ENCODE results near the gene SRC.

Gene SRC

DNA sequence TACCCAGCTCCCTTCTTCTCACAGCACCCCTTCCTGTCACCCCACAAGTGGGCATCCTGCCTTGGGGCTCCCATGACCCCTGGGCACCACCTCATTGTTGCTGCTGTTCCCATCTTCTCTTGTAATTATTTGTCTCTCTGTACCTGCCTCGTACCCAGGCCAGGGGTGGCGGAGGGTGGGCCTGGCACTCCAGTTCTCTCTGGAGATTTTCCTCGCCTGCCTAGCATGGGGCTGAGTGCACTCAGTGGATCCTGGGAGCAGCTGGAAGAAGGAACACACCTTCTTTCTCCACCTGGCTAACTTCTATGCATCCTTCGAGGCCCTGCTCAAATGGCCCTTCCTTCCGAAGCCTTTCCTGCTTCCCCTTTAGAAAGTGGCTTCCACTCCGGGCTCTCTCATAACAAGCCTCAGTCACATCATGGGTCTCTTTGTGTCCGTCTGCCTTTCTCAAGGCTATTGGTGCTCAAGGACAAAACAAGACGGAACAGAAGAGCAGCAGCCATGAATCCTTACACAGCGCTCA is 79.2 kb downstream of the SRC start:
- TF ChIP-seq, protein P1, sequence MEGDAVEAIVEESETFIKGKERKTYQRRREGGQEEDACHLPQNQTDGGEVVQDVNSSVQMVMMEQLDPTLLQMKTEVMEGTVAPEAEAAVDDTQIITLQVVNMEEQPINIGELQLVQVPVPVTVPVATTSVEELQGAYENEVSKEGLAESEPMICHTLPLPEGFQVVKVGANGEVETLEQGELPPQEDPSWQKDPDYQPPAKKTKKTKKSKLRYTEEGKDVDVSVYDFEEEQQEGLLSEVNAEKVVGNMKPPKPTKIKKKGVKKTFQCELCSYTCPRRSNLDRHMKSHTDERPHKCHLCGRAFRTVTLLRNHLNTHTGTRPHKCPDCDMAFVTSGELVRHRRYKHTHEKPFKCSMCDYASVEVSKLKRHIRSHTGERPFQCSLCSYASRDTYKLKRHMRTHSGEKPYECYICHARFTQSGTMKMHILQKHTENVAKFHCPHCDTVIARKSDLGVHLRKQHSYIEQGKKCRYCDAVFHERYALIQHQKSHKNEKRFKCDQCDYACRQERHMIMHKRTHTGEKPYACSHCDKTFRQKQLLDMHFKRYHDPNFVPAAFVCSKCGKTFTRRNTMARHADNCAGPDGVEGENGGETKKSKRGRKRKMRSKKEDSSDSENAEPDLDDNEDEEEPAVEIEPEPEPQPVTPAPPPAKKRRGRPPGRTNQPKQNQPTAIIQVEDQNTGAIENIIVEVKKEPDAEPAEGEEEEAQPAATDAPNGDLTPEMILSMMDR (IDR thresholded peaks at IDR 0.05; ENCODE audit: low read depth, low read length): no peak

DNA sequence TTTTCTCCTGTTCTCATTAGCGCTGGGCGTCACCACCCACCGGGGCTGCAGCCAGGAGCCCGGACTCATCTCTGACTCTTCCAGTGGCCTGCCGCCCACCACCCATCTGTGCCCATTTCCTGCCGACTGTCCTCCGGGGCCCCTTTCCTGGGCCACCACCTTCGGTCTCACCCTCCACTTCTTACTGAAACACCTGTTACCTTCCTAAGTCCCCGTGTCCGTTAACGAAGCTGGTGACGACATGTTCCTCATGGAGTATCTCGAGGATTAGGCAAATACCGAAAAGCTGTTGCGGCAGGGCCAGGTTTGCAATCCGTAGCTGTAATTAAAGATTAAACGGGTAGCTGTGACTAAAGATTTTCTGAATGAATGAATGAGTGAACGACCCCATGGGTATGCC is 80.2 kb downstream of the SRC start:
- TF ChIP-seq, protein P1 (IDR thresholded peaks at IDR 0.05; ENCODE audit: low read depth, low read length): no peak
- DNase-seq (ENCODE audit: extremely low read depth, low read depth): no peak

More for the DNA sequence above, 79.2 kb downstream of the SRC start:
- DNase-seq (ENCODE audit: extremely low read depth, low read depth): no peak

DNA sequence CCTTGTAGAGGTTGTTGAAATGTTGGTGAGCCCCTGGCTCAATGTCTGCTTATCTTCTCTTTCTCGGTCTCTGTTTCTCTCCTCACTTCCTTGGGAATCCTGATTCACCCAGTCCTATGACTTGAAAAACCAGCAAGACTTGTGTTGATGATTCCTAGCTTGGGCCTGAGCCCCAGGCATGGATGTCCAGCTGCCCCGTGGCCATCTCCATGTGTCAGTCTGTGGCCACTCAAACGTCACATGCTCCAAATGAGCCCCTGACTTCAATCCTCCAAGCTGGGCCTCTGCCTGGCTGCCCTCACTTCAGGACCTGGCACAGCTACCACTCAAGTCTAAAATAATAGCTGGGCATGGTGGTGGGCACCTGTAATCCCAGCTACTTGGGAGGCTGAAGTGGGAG is 81.0 kb downstream of the SRC start:
- no peak for DNase-seq (ENCODE audit: extremely low read depth, low read depth)
- TF ChIP-seq, protein P1 (IDR thresholded peaks at IDR 0.05; ENCODE audit: low read depth, low read length): no peak

DNA sequence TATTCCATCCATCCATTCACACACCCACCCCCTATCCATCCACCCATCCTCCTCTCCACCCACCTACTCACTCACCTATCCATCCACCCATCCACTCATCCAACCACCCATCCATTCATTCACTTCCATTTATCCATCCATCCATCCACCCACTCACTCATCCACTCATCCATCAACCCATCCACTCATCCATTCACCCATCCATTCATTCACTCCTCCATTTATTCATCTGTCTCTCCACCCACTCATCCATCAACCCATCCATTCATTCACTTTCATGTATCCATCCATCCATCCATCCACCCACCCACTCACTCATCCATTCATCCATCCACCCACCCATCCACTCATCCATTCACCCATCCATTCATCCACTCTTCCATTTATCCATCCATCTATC is 84.1 kb downstream of the SRC start:
- TF ChIP-seq, protein P1 (IDR thresholded peaks at IDR 0.05; ENCODE audit: low read depth, low read length): no peak
- no peak for DNase-seq (ENCODE audit: extremely low read depth, low read depth)

DNA sequence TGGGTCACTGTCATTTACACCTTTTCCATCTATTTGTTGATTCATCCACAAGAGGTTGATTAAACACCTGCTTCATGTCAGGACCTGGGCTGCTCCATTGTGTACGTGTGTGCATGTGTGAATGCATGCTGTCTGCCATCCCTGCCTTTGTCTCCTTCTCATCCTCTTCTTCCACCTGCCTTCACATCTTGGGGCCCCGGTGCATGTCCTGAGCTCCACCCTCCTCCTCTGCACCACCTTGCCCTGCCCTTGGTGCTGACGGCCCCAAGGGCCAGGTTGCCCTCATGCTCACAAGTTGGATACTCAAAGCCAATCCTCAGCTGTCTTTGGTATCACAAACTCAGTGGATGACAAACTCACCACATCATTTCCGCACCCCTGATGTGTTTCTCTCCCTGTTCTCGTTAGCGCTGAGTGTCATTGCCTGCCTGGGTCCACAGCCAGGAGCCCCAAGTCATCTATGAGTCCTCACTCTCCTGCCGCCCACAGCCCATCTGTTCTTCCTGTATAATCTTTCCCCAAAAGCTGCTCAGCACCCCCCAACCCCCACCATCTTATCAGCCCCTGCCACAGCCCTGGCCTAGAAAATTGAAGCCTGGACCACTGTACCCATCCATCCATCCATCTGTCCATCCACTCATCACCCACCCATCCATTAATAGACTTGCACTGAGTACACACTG is 85.0 kb downstream of the SRC start:
- TF ChIP-seq, protein P1 (IDR thresholded peaks at IDR 0.05; ENCODE audit: low read depth, low read length): no peak
- no peak for DNase-seq (ENCODE audit: extremely low read depth, low read depth)

DNA sequence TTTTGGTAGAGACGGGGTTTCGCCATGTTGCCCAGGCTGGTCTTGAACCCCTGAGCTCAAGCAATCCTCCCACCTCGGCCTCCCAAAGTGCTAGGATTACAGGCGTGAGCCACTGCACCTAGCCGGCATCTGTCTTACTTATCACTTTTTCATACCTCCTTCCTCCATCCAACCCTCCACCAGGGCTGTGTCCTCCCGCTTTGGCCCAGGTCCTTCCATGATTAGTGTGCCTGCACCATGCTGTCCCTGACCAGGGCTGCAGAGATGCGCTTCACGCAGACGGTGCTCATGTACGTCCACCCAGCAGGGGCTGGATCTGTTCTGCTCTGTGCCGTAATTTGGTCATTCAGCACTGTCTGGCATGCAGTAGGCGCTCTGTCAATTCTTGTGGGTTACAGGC is 85.8 kb downstream of the SRC start:
- TF ChIP-seq, protein P1 (IDR thresholded peaks at IDR 0.05; ENCODE audit: low read depth, low read length): no peak
- no peak for DNase-seq (ENCODE audit: extremely low read depth, low read depth)

DNA sequence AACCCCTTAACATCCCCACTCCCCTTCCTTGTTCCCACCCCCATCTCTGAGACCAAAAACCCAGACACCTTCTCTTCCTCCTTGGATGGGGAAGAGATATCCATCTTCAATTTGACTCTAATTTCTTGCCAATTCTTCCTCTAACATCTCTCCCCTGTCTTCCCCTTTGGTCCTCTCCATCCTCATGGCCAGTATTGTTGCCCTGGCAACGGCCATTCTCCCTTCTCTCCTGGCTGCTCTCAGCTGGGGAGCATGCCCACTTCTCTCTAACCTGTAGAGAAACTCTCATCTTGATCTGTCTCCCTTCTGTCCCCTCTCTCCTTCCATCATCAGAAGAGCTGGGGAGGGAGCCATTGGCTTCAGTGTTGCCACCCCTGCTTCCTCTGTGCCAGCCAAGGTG is 86.7 kb downstream of the SRC start:
- TF ChIP-seq, protein P1 (IDR thresholded peaks at IDR 0.05; ENCODE audit: low read depth, low read length): no peak
- DNase-seq (ENCODE audit: extremely low read depth, low read depth): no peak

All from AG09319 (cell line).